ENCODE results near the gene DPEP1.
"Not testable (repeated sequence)": the region's sequence is repeated elsewhere in the genome, so short reads cannot be mapped to it uniquely, and the experiment has no call there.

The DPEP1 gene

DNA sequence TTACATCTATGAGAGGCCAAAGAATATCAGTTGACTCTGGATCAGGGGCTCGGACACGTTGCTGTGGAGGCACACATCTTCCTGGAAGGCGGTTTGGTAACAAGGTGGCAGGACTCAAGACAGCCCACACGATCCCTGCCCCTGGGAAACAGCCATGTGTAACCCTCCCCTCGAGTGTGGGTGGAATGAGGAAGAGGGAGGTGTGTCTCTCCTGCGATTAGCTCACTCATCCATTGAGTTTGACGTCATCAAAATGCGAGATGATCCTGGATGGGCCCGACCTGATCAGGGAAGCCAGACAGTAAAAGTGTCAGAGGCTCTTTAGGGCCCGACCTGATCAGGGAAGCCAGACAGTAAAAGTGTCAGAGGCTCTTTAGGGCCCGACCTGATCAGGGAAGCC lies 50.8 kb downstream of the DPEP1 start:
- H3K36me3 ChIP-seq (ENCODE audit: control insufficient read depth, insufficient read depth, low read length); H3K27me3 ChIP-seq (replicated peaks; ENCODE audit: control insufficient read depth, insufficient read depth, low read length, poor library complexity, severe bottlenecking); DNase-seq; H3K4me1 ChIP-seq (ENCODE audit: control insufficient read depth, insufficient read depth, low read length, poor library complexity, severe bottlenecking); H3K27ac ChIP-seq (ENCODE audit: insufficient read depth, low read length, poor library complexity, severe bottlenecking); H3K4me3 ChIP-seq (ENCODE audit: insufficient read depth, low read depth, low read length, poor library complexity, severe bottlenecking); H3K9me3 ChIP-seq (ENCODE audit: control insufficient read depth, low read length): not testable (repeated sequence)

GRCh38 chr16:89667000-89667399 lies 53.6 kb downstream of the DPEP1 start:
- H3K4me1 ChIP-seq (ENCODE audit: control insufficient read depth, insufficient read depth, low read length, poor library complexity, severe bottlenecking); DNase-seq; H3K4me3 ChIP-seq (ENCODE audit: insufficient read depth, low read depth, low read length, poor library complexity, severe bottlenecking); H3K27ac ChIP-seq (ENCODE audit: insufficient read depth, low read length, poor library complexity, severe bottlenecking); H3K27me3 ChIP-seq (replicated peaks; ENCODE audit: control insufficient read depth, insufficient read depth, low read length, poor library complexity, severe bottlenecking); H3K9me3 ChIP-seq (ENCODE audit: control insufficient read depth, low read length); H3K36me3 ChIP-seq (ENCODE audit: control insufficient read depth, insufficient read depth, low read length): not testable (repeated sequence)

- Histone ChIP-seq H3K36me3 (ENCODE audit: control insufficient read depth, insufficient read depth, low read length) (no peaks in the 10 kb centered on the region), H3K27me3 (replicated peaks; ENCODE audit: control insufficient read depth, insufficient read depth, low read length, poor library complexity, severe bottlenecking) (no peaks in the 10 kb centered on the region), H3K27ac (ENCODE audit: insufficient read depth, low read length, poor library complexity, severe bottlenecking) (no peak overlapping the region), H3K4me3 (ENCODE audit: insufficient read depth, low read depth, low read length, poor library complexity, severe bottlenecking) (no peak overlapping the region), H3K4me1 (ENCODE audit: control insufficient read depth, insufficient read depth, low read length, poor library complexity, severe bottlenecking) (no peaks in the 10 kb centered on the region), H3K9me3 (ENCODE audit: control insufficient read depth, low read length) (no peaks in the 10 kb centered on the region)
- DNase-seq: no peak
Measured at GRCh38 chr16:89667633-89668032, 54.2 kb downstream of the DPEP1 start.

DNA sequence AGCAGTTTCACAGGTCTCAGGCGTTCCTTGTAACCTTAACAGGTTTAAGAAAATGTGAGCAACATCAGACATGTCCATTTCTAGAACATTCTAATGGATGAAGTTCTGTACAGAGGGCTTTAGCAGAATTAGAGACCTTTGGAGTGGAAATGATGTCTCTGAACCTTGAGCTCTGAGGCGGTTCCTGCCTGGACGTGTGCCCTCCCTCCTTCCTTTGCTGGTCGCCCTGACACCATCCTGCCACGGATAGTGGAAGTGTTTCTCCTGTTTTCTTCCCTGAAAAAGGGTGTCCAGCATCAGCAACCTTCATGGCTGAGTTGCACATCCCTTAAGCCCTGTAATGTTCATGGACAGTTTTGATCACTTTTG lies 55.3 kb downstream of the DPEP1 start:
- H3K9me3 ChIP-seq (ENCODE audit: control insufficient read depth, low read length): no peaks in the 10 kb centered on the region
- H3K27me3 ChIP-seq (replicated peaks; ENCODE audit: control insufficient read depth, insufficient read depth, low read length, poor library complexity, severe bottlenecking): no peaks in the 10 kb centered on the region
- no peaks in the 10 kb centered on the region for H3K36me3 ChIP-seq (ENCODE audit: control insufficient read depth, insufficient read depth, low read length)
- no peak overlapping the region for H3K4me3 ChIP-seq (ENCODE audit: insufficient read depth, low read depth, low read length, poor library complexity, severe bottlenecking)
- H3K4me1 ChIP-seq (ENCODE audit: control insufficient read depth, insufficient read depth, low read length, poor library complexity, severe bottlenecking): no peaks in the 10 kb centered on the region
- no peak overlapping the region for H3K27ac ChIP-seq (ENCODE audit: insufficient read depth, low read length, poor library complexity, severe bottlenecking)
- DNase-seq: no peak

- H3K4me3 ChIP-seq (ENCODE audit: insufficient read depth, low read depth, low read length, poor library complexity, severe bottlenecking): no peak overlapping the region
- H3K9me3 ChIP-seq (ENCODE audit: control insufficient read depth, low read length): no peaks in the 10 kb centered on the region
- H3K4me1 ChIP-seq (ENCODE audit: control insufficient read depth, insufficient read depth, low read length, poor library complexity, severe bottlenecking): no peaks in the 10 kb centered on the region
- H3K27ac ChIP-seq (ENCODE audit: insufficient read depth, low read length, poor library complexity, severe bottlenecking): no peak overlapping the region
- no peaks in the 10 kb centered on the region for H3K27me3 ChIP-seq (replicated peaks; ENCODE audit: control insufficient read depth, insufficient read depth, low read length, poor library complexity, severe bottlenecking)
- DNase-seq: no peak
- no peaks in the 10 kb centered on the region for H3K36me3 ChIP-seq (ENCODE audit: control insufficient read depth, insufficient read depth, low read length)
Measured at GRCh38 chr16:89669755-89670154, 56.3 kb downstream of the DPEP1 start.

- Histone ChIP-seq H3K27ac (ENCODE audit: insufficient read depth, low read length, poor library complexity, severe bottlenecking) (no peak overlapping the region), H3K4me1 (ENCODE audit: control insufficient read depth, insufficient read depth, low read length, poor library complexity, severe bottlenecking) (no peaks in the 10 kb centered on the region), H3K36me3 (ENCODE audit: control insufficient read depth, insufficient read depth, low read length) (no peaks in the 10 kb centered on the region), H3K27me3 (replicated peaks; ENCODE audit: control insufficient read depth, insufficient read depth, low read length, poor library complexity, severe bottlenecking) (no peaks in the 10 kb centered on the region), H3K9me3 (ENCODE audit: control insufficient read depth, low read length) (no peaks in the 10 kb centered on the region), H3K4me3 (ENCODE audit: insufficient read depth, low read depth, low read length, poor library complexity, severe bottlenecking) (no peak overlapping the region)
- no peak for DNase-seq
Measured at GRCh38 chr16:89670496-89671431, 57.3 kb downstream of the DPEP1 start.

- H3K36me3 ChIP-seq (ENCODE audit: control insufficient read depth, insufficient read depth, low read length); H3K27ac ChIP-seq (ENCODE audit: insufficient read depth, low read length, poor library complexity, severe bottlenecking); H3K27me3 ChIP-seq (replicated peaks; ENCODE audit: control insufficient read depth, insufficient read depth, low read length, poor library complexity, severe bottlenecking); H3K4me1 ChIP-seq (ENCODE audit: control insufficient read depth, insufficient read depth, low read length, poor library complexity, severe bottlenecking); DNase-seq; H3K4me3 ChIP-seq (ENCODE audit: insufficient read depth, low read depth, low read length, poor library complexity, severe bottlenecking); H3K9me3 ChIP-seq (ENCODE audit: control insufficient read depth, low read length): not testable (repeated sequence)
Measured at GRCh38 chr16:89671565-89671964, 58.1 kb downstream of the DPEP1 start.

- Histone ChIP-seq H3K4me3 (ENCODE audit: insufficient read depth, low read depth, low read length, poor library complexity, severe bottlenecking) (no peak overlapping the region), H3K27me3 (replicated peaks; ENCODE audit: control insufficient read depth, insufficient read depth, low read length, poor library complexity, severe bottlenecking) (no peaks in the 10 kb centered on the region), H3K36me3 (ENCODE audit: control insufficient read depth, insufficient read depth, low read length) (no peaks in the 10 kb centered on the region), H3K9me3 (ENCODE audit: control insufficient read depth, low read length) (no peaks in the 10 kb centered on the region), H3K4me1 (ENCODE audit: control insufficient read depth, insufficient read depth, low read length, poor library complexity, severe bottlenecking) (no peaks in the 10 kb centered on the region), H3K27ac (ENCODE audit: insufficient read depth, low read length, poor library complexity, severe bottlenecking) (no peak overlapping the region)
- DNase-seq: no peak
Measured at GRCh38 chr16:89672177-89672941, 58.9 kb downstream of the DPEP1 start.

- Histone ChIP-seq H3K4me1 (ENCODE audit: control insufficient read depth, insufficient read depth, low read length, poor library complexity, severe bottlenecking) (no peaks in the 10 kb centered on the region), H3K4me3 (ENCODE audit: insufficient read depth, low read depth, low read length, poor library complexity, severe bottlenecking) (no peak overlapping the region), H3K9me3 (ENCODE audit: control insufficient read depth, low read length) (no peaks in the 10 kb centered on the region), H3K27ac (ENCODE audit: insufficient read depth, low read length, poor library complexity, severe bottlenecking) (no peak overlapping the region), H3K27me3 (replicated peaks; ENCODE audit: control insufficient read depth, insufficient read depth, low read length, poor library complexity, severe bottlenecking) (no peaks in the 10 kb centered on the region), H3K36me3 (ENCODE audit: control insufficient read depth, insufficient read depth, low read length) (no peaks in the 10 kb centered on the region)
- no peak for DNase-seq
Measured at GRCh38 chr16:89678258-89678657, 64.8 kb downstream of the DPEP1 start.

DNA sequence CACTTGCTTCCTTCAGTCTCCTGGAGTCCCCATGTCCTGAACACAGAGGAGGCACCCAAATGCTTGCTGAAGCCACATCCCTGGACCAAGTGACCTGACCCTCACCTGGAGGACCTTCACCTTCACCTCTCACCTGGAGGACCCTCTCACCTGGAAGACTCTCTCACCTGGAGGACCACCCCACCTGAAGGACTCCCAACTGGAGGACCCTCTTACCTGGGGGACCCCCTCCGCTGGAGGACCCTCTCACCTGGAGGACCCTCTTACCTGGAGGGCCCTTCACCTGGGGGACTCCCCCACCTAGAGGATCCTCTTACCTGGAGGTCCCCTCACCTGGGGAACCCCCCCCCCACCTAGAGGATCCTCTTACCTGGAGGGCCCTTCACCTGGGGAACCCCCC lies 72.5 kb downstream of the DPEP1 start:
- H3K9me3 ChIP-seq (ENCODE audit: control insufficient read depth, low read length): no peaks in the 10 kb centered on the region
- peaks cover 5% of the 10 kb centered on the region for H3K36me3 ChIP-seq (ENCODE audit: control insufficient read depth, insufficient read depth, low read length)
- peaks cover 7% of the 10 kb centered on the region for H3K4me1 ChIP-seq (ENCODE audit: control insufficient read depth, insufficient read depth, low read length, poor library complexity, severe bottlenecking)
- H3K27ac ChIP-seq (ENCODE audit: insufficient read depth, low read length, poor library complexity, severe bottlenecking): no peak overlapping the region
- no peaks in the 10 kb centered on the region for H3K27me3 ChIP-seq (replicated peaks; ENCODE audit: control insufficient read depth, insufficient read depth, low read length, poor library complexity, severe bottlenecking)
- no peak for DNase-seq
- peak overlapping the region; percentile 95 for H3K4me3 ChIP-seq (ENCODE audit: insufficient read depth, low read depth, low read length, poor library complexity, severe bottlenecking)
